Thoracic aorta (tissue), 2 donors: ENCODE results near the gene PMPCA. TPM values are rescaled to one million over a fixed set of nuclear protein-coding genes. Genes with fewer than 3 reads are reported as not detected.

ENCODE experiments used
- ATAC-seq: fragments of 150-250 bp; one replicate; pipeline ENCODE4 v1.8.0; 2017; ENCODE audit warnings: low read depth; ENCODE audit not compliant: insufficient number of reproducible peaks, low FRiP score
- DNase-seq: peaks from one replicate; pipeline ENCODE4 v3.0.0-alpha.2; 2020; ENCODE audit warnings: low spot score
- H3K27ac ChIP-seq, 2 donors: fragments of 200-600 bp; sonication (generic); 1 replicate in 1 of 2; 2 replicates in 1 of 2; pipeline ENCODE4 v1.5.1; 2016; ENCODE audit warnings: mild to moderate bottlenecking in 2 of 2, moderate library complexity in 2 of 2
- H3K27me3 ChIP-seq: fragments of 200-600 bp; sonication (generic); replicated peaks from 2 replicates; pipeline ENCODE4 v1.6.0; 2016; ENCODE audit warnings: mild to moderate bottlenecking; ENCODE audit not compliant: insufficient read depth
- H3K36me3 ChIP-seq: fragments of 200-600 bp; sonication (generic); one replicate; pipeline ENCODE4 v1.5.1; 2016
- H3K4me1 ChIP-seq, 2 donors: fragments of 200-600 bp; sonication (generic); 1 replicate in 1 of 2; 2 replicates in 1 of 2; pipeline versions ENCODE4 v1.5.1 to v1.6.0; 2016; ENCODE audit warnings: low read depth in 2 of 2, mild to moderate bottlenecking in 1 of 2; ENCODE audit not compliant: control insufficient read depth in 1 of 2
- H3K4me3 ChIP-seq: fragments of 200-600 bp; sonication (generic); 2 replicates; pipeline ENCODE4 v1.5.1; 2016; ENCODE audit warnings: mild to moderate bottlenecking
- H3K9me3 ChIP-seq: fragments of 200-600 bp; sonication (generic); 2 replicates; pipeline ENCODE4 v1.5.1; 2016
- CTCF ChIP-seq: fragments of 200-600 bp; sonication (generic); IDR thresholded peaks from one replicate; pipeline ENCODE4 v1.5.1; 2019; ENCODE audit warnings: antibody characterized with exemption
- total RNA-seq, 2 donors: library from RNA; depleted of rRNA; stranded (reverse); fragments of >200 nt; gene quantifications; one replicate each; pipeline versions ENCODE4 v1.1.0 to v1.2.3, GENCODE V29; 2016

PMPCA gene
- total RNA-seq, 2 donors from 2014 or later: 28.7 to 43.0 TPM

GRCh38 chr9:136375096-136375495, 35.4 kb upstream of the PMPCA start:
- ATAC-seq (no peak), DNase-seq (no peak)
- H3K9me3 ChIP-seq: no peaks in the 10 kb centered on the region
- peaks cover 2% of the 10 kb centered on the region for H3K36me3 ChIP-seq
- H3K27me3 ChIP-seq: no peaks in the 10 kb centered on the region
- no peak overlapping the region for H3K27ac ChIP-seq
- no peak overlapping the region for H3K4me3 ChIP-seq
- no peaks in the 10 kb centered on the region for H3K4me1 ChIP-seq
- no peak for TF ChIP-seq CTCF

- Histone ChIP-seq H3K27ac (no peak overlapping the region), H3K9me3 (no peaks in the 10 kb centered on the region), H3K27me3 (no peaks in the 10 kb centered on the region), H3K4me3 (no peak overlapping the region), H3K4me1 (no peaks in the 10 kb centered on the region), H3K36me3 (peaks cover 5% of the 10 kb centered on the region)
- TF ChIP-seq CTCF: no peak
- ATAC-seq: no peak
- DNase-seq: no peak
Observed at GRCh38 chr9:136376457-136376856, 34.0 kb upstream of the PMPCA start.

GRCh38 chr9:136377341-136378169, 32.9 kb upstream of the PMPCA start:
- Histone ChIP-seq H3K36me3 (peaks cover 12% of the 10 kb centered on the region), H3K27me3 (no peaks in the 10 kb centered on the region), H3K4me3 (no peak overlapping the region), H3K9me3 (no peaks in the 10 kb centered on the region), H3K4me1 (no peaks in the 10 kb centered on the region), H3K27ac (no peak overlapping the region)
- no peak for TF ChIP-seq CTCF
- DNase-seq: no peak
- ATAC-seq: no peak

GRCh38 chr9:136378170-136379002, 32.1 kb upstream of the PMPCA start:
- ATAC-seq (no peak), DNase-seq (no peak)
- Histone ChIP-seq H3K27me3 (no peaks in the 10 kb centered on the region), H3K9me3 (no peaks in the 10 kb centered on the region), H3K4me1 (no peaks in the 10 kb centered on the region), H3K36me3 (peaks cover 16% of the 10 kb centered on the region), H3K4me3 (no peak overlapping the region), H3K27ac (no peak overlapping the region)
- TF ChIP-seq CTCF: no peak

- H3K36me3 ChIP-seq: peaks cover 17% of the 10 kb centered on the region
- DNase-seq (no peak), ATAC-seq (no peak)
- H3K4me3 ChIP-seq: no peak overlapping the region
- no peaks in the 10 kb centered on the region for H3K9me3 ChIP-seq
- TF ChIP-seq CTCF: no peak
- H3K27ac ChIP-seq: no peak overlapping the region
- H3K4me1 ChIP-seq: no peaks in the 10 kb centered on the region
- no peaks in the 10 kb centered on the region for H3K27me3 ChIP-seq
Observed at GRCh38 chr9:136379003-136379287, 31.5 kb upstream of the PMPCA start.
